ENCODE results near the gene C4orf50. TPM values are rescaled to one million over a fixed set of nuclear protein-coding genes. Genes with fewer than 3 reads are reported as not detected.
A peak's percentile ranks its signal among the peaks of the same experiment; 100 is the strongest.

C4orf50 gene
- total and polyA plus RNA-seq, 7 donors = under 0.01 to 0.83 (median 0.43) TPM; not detected in 1

DNA sequence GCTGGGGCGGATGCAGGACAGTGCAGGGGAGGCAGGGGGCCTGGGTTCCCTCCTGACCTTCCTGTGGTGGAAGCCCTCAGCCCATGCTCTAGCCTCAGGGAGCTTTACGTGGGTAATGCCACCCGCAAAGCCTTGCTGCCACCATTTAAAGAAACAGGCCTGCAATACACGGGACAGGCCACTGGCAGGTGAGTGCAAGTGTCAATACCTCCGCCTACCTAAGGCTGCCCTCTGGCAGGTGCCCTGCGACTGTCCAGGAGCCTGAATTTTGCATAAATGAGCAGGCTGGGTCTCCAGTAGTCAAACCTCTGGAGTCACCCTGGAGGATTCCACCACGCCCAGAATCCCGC lies 131.2 kb downstream of the C4orf50 start:
- peaks cover 46 to 76% (median 53%) of the 10 kb centered on the region in 3 donors for H3K27me3 ChIP-seq
- no peaks in the 10 kb centered on the region for H3K9me3 ChIP-seq
- no peak for DNase-seq
- H3K4me1 ChIP-seq = peaks cover 0 to 29% (median 26%) of the 10 kb centered on the region in 4 donors
- H3K4me3 ChIP-seq = peak overlapping the region; percentile 19 to 57 (median 45)
- intact Hi-C loops (cut with DNase I) = no loop called here
- TF ChIP-seq CTCF (IDR thresholded peaks at IDR 0.05) (no peak), POLR2AphosphoS5 (IDR thresholded peaks at IDR 0.05) (no peak), EP300 (IDR thresholded peaks at IDR 0.05) (no peak), POLR2A (IDR thresholded peaks at IDR 0.05) (no peak)
- no peak overlapping the region for H3K27ac ChIP-seq
- H3K36me3 ChIP-seq = no peaks in the 10 kb centered on the region
- 17 to 35% methylated on average over 8 of the region's 8 CpGs for WGBS, 2 donors

DNA sequence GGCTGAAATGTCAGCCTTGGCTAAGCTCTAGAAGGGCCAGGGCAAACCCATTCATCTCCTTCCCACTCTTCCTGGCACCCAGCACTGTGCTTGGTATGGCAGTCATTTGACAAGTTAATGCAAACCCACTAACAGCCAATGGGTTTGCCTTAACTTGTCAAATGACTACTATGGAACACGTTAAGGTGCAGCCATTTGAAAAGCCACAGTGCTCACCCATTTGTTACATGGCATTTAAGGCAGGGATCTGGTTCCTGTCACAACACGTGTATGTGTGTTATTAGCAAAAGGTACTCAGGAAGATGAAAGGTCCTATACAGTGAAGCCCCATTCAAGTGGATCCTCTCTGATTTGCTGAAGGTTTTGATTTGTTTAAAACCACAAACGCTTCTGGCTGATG lies 132.5 kb downstream of the C4orf50 start:
- 42 to 54% methylated on average over 3 of the region's 3 CpGs for WGBS, 2 donors
- no peaks in the 10 kb centered on the region for H3K36me3 ChIP-seq
- intact Hi-C loops (cut with DNase I) = no loop called here
- peaks cover 0 to 28% (median 25%) of the 10 kb centered on the region in 4 donors for H3K4me1 ChIP-seq
- H3K27me3 ChIP-seq = peaks cover 36 to 74% (median 41%) of the 10 kb centered on the region in 3 donors
- no peaks in the 10 kb centered on the region for H3K9me3 ChIP-seq
- H3K27ac ChIP-seq = no peak overlapping the region
- no peak overlapping the region for H3K4me3 ChIP-seq
- no peak for TF ChIP-seq CTCF (IDR thresholded peaks at IDR 0.05)
- TF ChIP-seq EP300 (IDR thresholded peaks at IDR 0.05) = no peak
- no peak for TF ChIP-seq POLR2A (IDR thresholded peaks at IDR 0.05)
- TF ChIP-seq POLR2AphosphoS5 (IDR thresholded peaks at IDR 0.05) = no peak
- no peak for DNase-seq

DNA sequence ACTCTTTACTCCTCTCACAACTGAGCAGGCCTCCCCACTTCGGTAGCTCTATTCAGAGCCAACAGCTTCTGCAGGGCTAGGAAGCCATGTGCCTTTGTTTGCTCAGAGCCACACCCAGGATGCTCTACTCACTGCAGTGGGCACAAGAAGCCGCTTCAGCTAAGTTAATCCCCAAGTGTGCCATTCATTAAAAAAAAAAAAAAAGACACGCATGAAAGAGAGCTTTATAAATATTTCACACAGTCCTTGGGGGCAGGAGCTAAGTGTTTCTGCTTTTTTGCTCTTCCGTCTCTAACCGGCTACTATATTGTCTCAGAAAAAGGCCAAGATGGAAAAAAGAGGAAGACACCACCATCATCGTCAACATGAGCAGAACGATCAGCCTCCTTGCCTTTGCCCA lies 133.4 kb downstream of the C4orf50 start:
- Histone ChIP-seq H3K27ac (no peak overlapping the region), H3K36me3 (no peaks in the 10 kb centered on the region), H3K4me3 (no peak overlapping the region), H3K9me3 (no peaks in the 10 kb centered on the region), H3K27me3 (peaks cover 27 to 66% (median 31%) of the 10 kb centered on the region in 3 donors), H3K4me1 (peaks cover 0 to 19% (median 17%) of the 10 kb centered on the region in 4 donors)
- 50 to 68% methylated on average over 7 of the region's 7 CpGs for WGBS, 2 donors
- no peak for DNase-seq
- intact Hi-C loops (cut with DNase I) = no loop called here
- TF ChIP-seq EP300 (IDR thresholded peaks at IDR 0.05) = no peak
- TF ChIP-seq POLR2A (IDR thresholded peaks at IDR 0.05) = no peak
- TF ChIP-seq CTCF (IDR thresholded peaks at IDR 0.05) = no peak
- no peak for TF ChIP-seq POLR2AphosphoS5 (IDR thresholded peaks at IDR 0.05)

GRCh38 chr4:5883916-5884315 lies 134.3 kb downstream of the C4orf50 start:
- peaks cover 18 to 57% (median 23%) of the 10 kb centered on the region in 3 donors for H3K27me3 ChIP-seq
- no peak for DNase-seq
- TF ChIP-seq EP300 (IDR thresholded peaks at IDR 0.05) = no peak
- TF ChIP-seq CTCF (IDR thresholded peaks at IDR 0.05) = no peak
- no peak for TF ChIP-seq POLR2A (IDR thresholded peaks at IDR 0.05)
- no peak for TF ChIP-seq POLR2AphosphoS5 (IDR thresholded peaks at IDR 0.05)
- H3K4me3 ChIP-seq = no peak overlapping the region
- H3K27ac ChIP-seq = no peak overlapping the region
- 75 to 78% methylated on average over 1 of the region's 1 CpG for WGBS, 2 donors
- H3K36me3 ChIP-seq = no peaks in the 10 kb centered on the region
- intact Hi-C loops (cut with DNase I) = no loop called here
- H3K9me3 ChIP-seq = no peaks in the 10 kb centered on the region
- peaks cover 0 to 19% (median 16%) of the 10 kb centered on the region in 4 donors for H3K4me1 ChIP-seq

DNA sequence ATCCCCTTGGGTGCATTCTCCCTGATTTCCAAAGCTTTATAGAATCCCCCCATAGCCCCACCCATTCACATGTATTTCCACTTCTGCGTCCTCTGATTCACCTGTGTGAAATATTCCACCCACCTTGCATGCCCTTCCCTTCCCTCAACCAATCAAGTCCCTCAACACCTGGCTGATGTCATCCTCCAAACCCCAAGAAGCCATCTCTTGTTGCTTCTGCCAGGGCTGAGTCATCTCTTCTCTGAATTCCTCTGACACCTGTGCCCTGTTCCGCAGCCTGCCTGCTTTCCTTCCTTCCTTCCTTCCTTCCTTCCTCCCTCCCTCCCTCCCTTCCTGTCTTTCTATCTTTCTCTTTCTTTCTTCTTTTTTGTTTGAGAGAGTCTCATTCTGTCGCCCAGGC lies 135.3 kb downstream of the C4orf50 start:
- Histone ChIP-seq H3K27me3 (peaks cover 10 to 47% (median 13%) of the 10 kb centered on the region in 3 donors), H3K4me1 (peaks cover 0 to 10% (median 9%) of the 10 kb centered on the region in 4 donors), H3K27ac (no peak overlapping the region), H3K9me3 (no peaks in the 10 kb centered on the region), H3K36me3 (no peaks in the 10 kb centered on the region), H3K4me3 (no peak overlapping the region)
- DNase-seq = no peak
- TF ChIP-seq CTCF (IDR thresholded peaks at IDR 0.05) (no peak), POLR2AphosphoS5 (IDR thresholded peaks at IDR 0.05) (no peak), POLR2A (IDR thresholded peaks at IDR 0.05) (no peak)
- 79 to 84% methylated on average over 3 of the region's 3 CpGs for WGBS, 2 donors
- intact Hi-C loops (cut with DNase I) = no loop called here

Measured in sigmoid colon (tissue), 7 donors.